ENCODE results near the gene TNFSF18. TPM values are rescaled to one million over a fixed set of nuclear protein-coding genes. Genes with fewer than 3 reads are reported as not detected.

TNFSF18 gene
- total and polyA plus RNA-seq, 2 of the 4 experiments (the other 2 are of a cell fraction), result 0.12 to 0.18 TPM

GRCh38 chr1:173038875-173039554, 11.7 kb downstream of the TNFSF18 start:
- WGBS, 2 experiments (ENCODE audit: extremely low coverage in 2 of 2, insufficient read length in 1 of 2), result no CpG with 5 or more reads among the region's 2 CpGs
- peak overlapping the region in 1 of 2 experiments; percentile 12; a peak in 1 of 4 replicates for H4K8ac ChIP-seq (ENCODE audit: low read depth in 2 of 2, low read length in 2 of 2)
- H3K27ac ChIP-seq (ENCODE audit: insufficient read depth, low read length), result no peak overlapping the region
- no peaks in the 10 kb centered on the region for H3K36me3 ChIP-seq (ENCODE audit: control insufficient read depth, insufficient read depth, low read length)
- H2AK9ac ChIP-seq (replicated peaks; ENCODE audit: low read depth, low read length, poor library complexity), result no peak overlapping the region
- no TSS peak for BruUV-seq (replicated peaks)
- ChIA-PET POLR2A (ENCODE audit: unreplicated experiment) (interaction anchor here (0.6 kb wide), 1 partner anchor 14 kb away, joined by 3 read pairs; no protein-coding TSS in a partner anchor), CTCF (interaction anchor here (0.7 kb wide), 1 partner anchor 23 kb away, joined by 3 read pairs; no protein-coding TSS in a partner anchor)
- no peak overlapping the region for H2BK20ac ChIP-seq (ENCODE audit: low read depth, low read length)
- no peaks in the 10 kb centered on the region for H3K9me3 ChIP-seq (ENCODE audit: control insufficient read depth, insufficient read depth, low read length)
- H3K9me1 ChIP-seq (ENCODE audit: insufficient read depth, low read length), result peaks cover 2% of the 10 kb centered on the region; the same call in 1 of the 2 replicates
- no peak for ATAC-seq (ENCODE audit: low read depth)
- no peak overlapping the region for H4K5ac ChIP-seq (ENCODE audit: low read depth, low read length)
- H2AK5ac ChIP-seq (ENCODE audit: low read depth, low read length), result peak overlapping the region; percentile 65; the same call in 1 of the 2 replicates
- DNase-seq, result no peak
- H4K20me1 ChIP-seq (ENCODE audit: insufficient read depth, low read length), result no peaks in the 10 kb centered on the region
- H3K23ac ChIP-seq (ENCODE audit: low read depth, low read length), result 0 out of 2 replicates have a peak overlapping the region, but pooled peaks have one; percentile 67
- H2BK5ac ChIP-seq (ENCODE audit: low read depth, low read length, poor library complexity, severe bottlenecking), result no peak overlapping the region
- intact Hi-C loops (cut with micrococcal nuclease), result no loop called here
- no peak overlapping the region for H4K91ac ChIP-seq (ENCODE audit: insufficient read depth, low read depth, low read length)
- TF ChIP-seq BHLHE40 (IDR thresholded peaks at IDR 0.05; ENCODE audit: low read depth, low read length) (no peak), FOS (IDR thresholded peaks at IDR 0.05; ENCODE audit: low read depth, low read length) (no peak), CHD1 (IDR thresholded peaks at IDR 0.05; ENCODE audit: low read depth, low read length) (no peak)
- no peak overlapping the region for H3K9ac ChIP-seq (ENCODE audit: low read depth, low read length)
- H3K4ac ChIP-seq (ENCODE audit: low read depth, low read length), result no peak overlapping the region
- H3K56ac ChIP-seq (ENCODE audit: extremely low read depth, insufficient read depth, low read length), result no peak overlapping the region; the same call in 1 of the 2 replicates
- peak overlapping the region; percentile 65 for H3K14ac ChIP-seq (replicated peaks; ENCODE audit: low read depth, low read length)
- H3K4me3 ChIP-seq (ENCODE audit: insufficient read depth, low read depth, low read length), result no peak overlapping the region
- H2BK120ac ChIP-seq (ENCODE audit: low read depth, low read length), result no peak overlapping the region
- H3K18ac ChIP-seq (ENCODE audit: low read depth, low read length), result no peak overlapping the region
- H3K79me1 ChIP-seq (ENCODE audit: low read depth in 1 of 2, low read length in 2 of 2), result no peaks in the 10 kb centered on the region
- no peak overlapping the region for H3K4me2 ChIP-seq (ENCODE audit: low read depth, low read length)
- H2BK15ac ChIP-seq (ENCODE audit: low read depth, low read length), result peak overlapping the region; percentile 78; the same call in 2 of the 3 replicates
- peaks cover 5% of the 10 kb centered on the region; the same call in 1 of the 2 replicates for H3K4me1 ChIP-seq (ENCODE audit: control insufficient read depth, insufficient read depth, low read length)
- in situ Hi-C loops (cut with MboI; ENCODE audit: low sequenced_read_pairs), result no loop called here
- dilution Hi-C loops (cut with HindIII; ENCODE audit: low sequenced_read_pairs, unreplicated experiment), result no loop called here
- no peaks in the 10 kb centered on the region for H3K27me3 ChIP-seq (ENCODE audit: control insufficient read depth, insufficient read depth, low read length)
- no peak overlapping the region for H2AFZ ChIP-seq (replicated peaks; ENCODE audit: low read length, poor library complexity)
